SK-N-SH (cell line): Measurements from ENCODE around the gene HSPA4L. TPM values are rescaled to one million over a fixed set of nuclear protein-coding genes. Genes with fewer than 3 reads are reported as not detected.

Experiments used
- CTCF ChIA-PET: fragments of 300-600, 350-600 bp; formaldehyde crosslinking; extraction: SDS; loops from one replicate; lab custom pipeline; 2021; lab: Yijun Ruan, JAX
- POLR2A ChIA-PET: fragments of 350-600 bp; sonication (Branson Sonifier 250); formaldehyde crosslinking; extraction: SDS; loops from one replicate; lab custom pipeline; 2020; ENCODE audit warnings: antibody characterized with exemption, inconsistent platforms; lab: Yijun Ruan, JAX
- DNase-seq: peaks from one replicate; pipeline ENCODE4 v3.0.0; 2012
- H2AFZ ChIP-seq: fragments of 200-600 bp; sonication (generic); 2 replicates; pipeline ENCODE4 v1.8.1; 2016; ENCODE audit warnings: antibody characterized with exemption, mild to moderate bottlenecking, low read depth
- H3F3A ChIP-seq: fragments of 200-600 bp; sonication (generic); replicated peaks from 2 replicates; pipeline ENCODE3; 2016; ENCODE audit warnings: antibody characterized with exemption, mild to moderate bottlenecking; ENCODE audit not compliant: insufficient read depth
- H3K27ac ChIP-seq, 2 experiments: fragments of 200-500 bp in 1 of 2; fragments of 200-600 bp in 1 of 2; sonication (Bioruptor generic) in 1 of 2; sonication (generic), shearing (Covaris generic) in 1 of 2; 2 replicates each; pipeline versions ENCODE4 v1.5.1 to v1.6.1; 2014 to 2016; ENCODE audit warnings: low read depth in 2 of 2, inconsistent platforms in 1 of 2, low read length in 1 of 2, mild to moderate bottlenecking in 1 of 2, mixed read lengths in 1 of 2
- H3K27me3 ChIP-seq: fragments of 200-600 bp; sonication (generic), shearing (Covaris generic); 2 replicates; pipeline ENCODE4 v1.6.1; 2016; ENCODE audit warnings: mixed run types; ENCODE audit not compliant: insufficient read depth
- H3K36me3 ChIP-seq, 2 experiments: fragments of 200-500 bp in 1 of 2; fragments of 200-600 bp in 1 of 2; sonication (Bioruptor generic) in 1 of 2; sonication (generic) in 1 of 2; replicated peaks in 1 of 2; 2 replicates each; pipeline versions ENCODE3 to v1.5.1; 2014 to 2016; ENCODE audit warnings: low read length in 1 of 2, mild to moderate bottlenecking in 1 of 2; ENCODE audit not compliant: insufficient read depth in 2 of 2, control insufficient read depth in 1 of 2
- H3K4me1 ChIP-seq, 2 experiments: fragments of 200-500 bp in 1 of 2; fragments of 200-600 bp in 1 of 2; sonication (Bioruptor generic) in 1 of 2; sonication (generic), shearing (Covaris generic) in 1 of 2; 2 replicates each; pipeline versions ENCODE4 v1.5.1 to v1.6.1; 2014 to 2016; ENCODE audit warnings: low read depth in 1 of 2, low read length in 1 of 2, mixed run types in 1 of 2; ENCODE audit not compliant: insufficient read depth in 2 of 2, control insufficient read depth in 1 of 2
- H3K4me2 ChIP-seq: fragments of 200-600 bp; sonication (generic), shearing (Covaris generic); 2 replicates; pipeline ENCODE4 v1.6.1; 2017; ENCODE audit warnings: mixed run types
- H3K4me3 ChIP-seq, 2 experiments: fragments of 200-500 bp in 1 of 2; fragments of 200-600 bp in 1 of 2; sonication (Bioruptor generic) in 1 of 2; sonication (generic), shearing (Covaris generic) in 1 of 2; 2 replicates each; pipeline versions ENCODE4 v1.5.1 to v1.8.1; 2014 to 2016; ENCODE audit warnings: low read depth in 2 of 2, inconsistent platforms in 1 of 2, low read length in 1 of 2, mild to moderate bottlenecking in 1 of 2, mixed read lengths in 1 of 2, moderate library complexity in 1 of 2
- H3K79me2 ChIP-seq: fragments of 200-600 bp; sonication (generic); 2 replicates; pipeline ENCODE4 v1.8.1; 2017; ENCODE audit warnings: mild to moderate bottlenecking; ENCODE audit not compliant: insufficient read depth
- H3K9ac ChIP-seq: fragments of 200-600 bp; sonication (generic); 2 replicates; pipeline ENCODE4 v1.6.1; 2017; ENCODE audit warnings: mixed run types
- H3K9me2 ChIP-seq: fragments of 200-600 bp; sonication (generic); 2 replicates; pipeline ENCODE4 v1.6.1; 2017; ENCODE audit warnings: mixed run types
- H3K9me3 ChIP-seq: fragments of 200-600 bp; sonication (generic); 2 replicates; pipeline ENCODE4 v1.6.1; 2017; ENCODE audit warnings: mixed run types, mild to moderate bottlenecking, moderate library complexity
- H4K20me1 ChIP-seq: fragments of 200-600 bp; sonication (generic); 2 replicates; pipeline ENCODE4 v1.6.1; 2017; ENCODE audit warnings: mild to moderate bottlenecking, mixed run types; ENCODE audit not compliant: insufficient read depth
- ELF1 ChIP-seq: IDR thresholded peaks from 2 replicates; pipeline ENCODE4 v1.4.0; 2012
- EP300 ChIP-seq, 2 experiments: IDR thresholded peaks; 2 replicates each; pipeline versions ENCODE4 v1.4.0 to v1.6.1; 2012; ENCODE audit warnings: borderline replicate concordance in 1 of 2, low read depth in 1 of 2, low read length in 1 of 2
- EZH2phosphoT487 ChIP-seq: fragments of 200-600 bp; sonication (generic); IDR thresholded peaks from 2 replicates; pipeline ENCODE4 v1.6.1; 2017; ENCODE audit warnings: low read depth, mixed run types, mild to moderate bottlenecking, antibody characterized with exemption, moderate library complexity, borderline replicate concordance
- FOSL2 ChIP-seq: IDR thresholded peaks from 2 replicates; pipeline ENCODE4 v1.4.0; 2012; ENCODE audit warnings: low read depth, mild to moderate bottlenecking, moderate library complexity, borderline replicate concordance
- GATA2 ChIP-seq: sonication (generic); formaldehyde crosslinking; IDR thresholded peaks from 2 replicates; pipeline ENCODE4 v1.5.0; 2020; ENCODE audit warnings: mild to moderate bottlenecking, missing genetic modification reagents
- JUND ChIP-seq: IDR thresholded peaks from 2 replicates; pipeline ENCODE4 v1.4.0; 2012
- MEF2A ChIP-seq: IDR thresholded peaks from 2 replicates; pipeline ENCODE4 v1.4.0; 2012; ENCODE audit warnings: low read depth, borderline replicate concordance
- MXI1 ChIP-seq: IDR thresholded peaks from 2 replicates; pipeline ENCODE4 v1.6.1; 2012; ENCODE audit warnings: mild to moderate bottlenecking, low read depth, low read length, improper control_type of control experiment
- NFIC ChIP-seq: IDR thresholded peaks from 2 replicates; pipeline ENCODE4 v1.4.0; 2012; ENCODE audit warnings: borderline replicate concordance
- NRF1 ChIP-seq: IDR thresholded peaks from 2 replicates; pipeline ENCODE4 v1.6.1; 2012; ENCODE audit warnings: low read depth, mild to moderate bottlenecking, low read length
- PBX3 ChIP-seq: IDR thresholded peaks from 2 replicates; pipeline ENCODE4; 2012
- RAD21 ChIP-seq: IDR thresholded peaks from 2 replicates; pipeline ENCODE4 v1.6.1; 2012; ENCODE audit warnings: mild to moderate bottlenecking, low read length
- RCOR1 ChIP-seq: fragments of 150-350 bp; IDR thresholded peaks from 2 replicates; pipeline ENCODE4 v1.6.1; 2017; ENCODE audit warnings: antibody characterized with exemption, low read length
- RFX5 ChIP-seq: IDR thresholded peaks from 2 replicates; pipeline ENCODE4 v1.6.1; 2012; ENCODE audit warnings: mild to moderate bottlenecking, improper control_type of control experiment, low read length
- RXRA ChIP-seq: IDR thresholded peaks from 2 replicates; pipeline ENCODE4 v1.4.0; 2012; ENCODE audit warnings: low read depth, mild to moderate bottlenecking, borderline replicate concordance
- SIN3A ChIP-seq: IDR thresholded peaks from 2 replicates; pipeline ENCODE4 v1.6.1; 2012; ENCODE audit warnings: low read depth, mild to moderate bottlenecking, low read length, moderate library complexity, borderline replicate concordance
- SMC3 ChIP-seq: IDR thresholded peaks from 2 replicates; pipeline ENCODE4 v1.6.1; 2012; ENCODE audit warnings: low read depth, low read length, improper control_type of control experiment
- TAF1 ChIP-seq: IDR thresholded peaks from 2 replicates; pipeline ENCODE4 v1.6.1; 2012; ENCODE audit warnings: low read depth, mild to moderate bottlenecking, low read length, moderate library complexity, borderline replicate concordance
- YY1 ChIP-seq: IDR thresholded peaks from 2 replicates; pipeline ENCODE4 v1.4.0; 2012; ENCODE audit warnings: low read depth, mild to moderate bottlenecking
- WGBS: methylation state at CpG from one replicate; pipeline ENCODE4 v1.1.6; 2017; ENCODE audit warnings: low lambda C conversion rate; 5-methylcytosine and 5-hydroxymethylcytosine counted together
- polyA plus RNA-seq, 3 experiments: library from polyadenylated mRNA; depleted of rRNA; stranded (reverse); fragments of >200 nt; gene quantifications; 2 replicates each; pipeline ENCODE4 v1.2.3, GENCODE V29; 2012
- TF ChIP-seq, protein P1 (sequence below): IDR thresholded peaks from 2 replicates; pipeline ENCODE4 v1.4.0; 2012; ENCODE audit warnings: low read depth, borderline replicate concordance
- TF ChIP-seq, protein P2 (sequence below): IDR thresholded peaks from 2 replicates; pipeline ENCODE4 v1.4.0; 2012; ENCODE audit warnings: low read depth, borderline replicate concordance
- TF ChIP-seq, protein P3 (sequence below): fragments of 150-350 bp; IDR thresholded peaks from 2 replicates; pipeline ENCODE4 v1.6.1; 2016; ENCODE audit warnings: mild to moderate bottlenecking, low read depth, low read length
- TF ChIP-seq, protein P4 (sequence below): IDR thresholded peaks from 2 replicates; pipeline ENCODE4 v1.4.0; 2012; ENCODE audit warnings: low read depth

Gene HSPA4L
- polyA plus RNA-seq, 1 of the 3 experiments (the other 2 are of a cell fraction), result 1.6 TPM

GRCh38 chr4:127829014-127829413 is 46.9 kb downstream of the HSPA4L start:
- H3K79me2 ChIP-seq, result no peaks in the 10 kb centered on the region
- no peak for DNase-seq
- no peaks in the 10 kb centered on the region for H3K9me3 ChIP-seq
- no peaks in the 10 kb centered on the region for H3K27me3 ChIP-seq
- no peak overlapping the region for H3K4me2 ChIP-seq
- H3K4me1 ChIP-seq, result peaks cover 0 to 4% of the 10 kb centered on the region in 2 experiments; a peak in 1 of 4 replicates
- CTCF ChIA-PET, result no interaction called here
- H3K9ac ChIP-seq, result no peak overlapping the region
- no peak overlapping the region for H2AFZ ChIP-seq
- H3K27ac ChIP-seq, result no peak overlapping the region
- H3K9me2 ChIP-seq, result no peaks in the 10 kb centered on the region
- H4K20me1 ChIP-seq, result no peaks in the 10 kb centered on the region
- TF ChIP-seq GATA2 (CRISPR knock-in tag) (no peak), RXRA (no peak), RFX5 (no peak), FOSL2 (no peak), YY1 (no peak), NRF1 (no peak), JUND (no peak), SIN3A (no peak)
- TF ChIP-seq, protein P1, sequence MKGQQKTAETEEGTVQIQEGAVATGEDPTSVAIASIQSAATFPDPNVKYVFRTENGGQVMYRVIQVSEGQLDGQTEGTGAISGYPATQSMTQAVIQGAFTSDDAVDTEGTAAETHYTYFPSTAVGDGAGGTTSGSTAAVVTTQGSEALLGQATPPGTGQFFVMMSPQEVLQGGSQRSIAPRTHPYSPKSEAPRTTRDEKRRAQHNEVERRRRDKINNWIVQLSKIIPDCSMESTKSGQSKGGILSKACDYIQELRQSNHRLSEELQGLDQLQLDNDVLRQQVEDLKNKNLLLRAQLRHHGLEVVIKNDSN, result no peak
- TF ChIP-seq, protein P2, sequence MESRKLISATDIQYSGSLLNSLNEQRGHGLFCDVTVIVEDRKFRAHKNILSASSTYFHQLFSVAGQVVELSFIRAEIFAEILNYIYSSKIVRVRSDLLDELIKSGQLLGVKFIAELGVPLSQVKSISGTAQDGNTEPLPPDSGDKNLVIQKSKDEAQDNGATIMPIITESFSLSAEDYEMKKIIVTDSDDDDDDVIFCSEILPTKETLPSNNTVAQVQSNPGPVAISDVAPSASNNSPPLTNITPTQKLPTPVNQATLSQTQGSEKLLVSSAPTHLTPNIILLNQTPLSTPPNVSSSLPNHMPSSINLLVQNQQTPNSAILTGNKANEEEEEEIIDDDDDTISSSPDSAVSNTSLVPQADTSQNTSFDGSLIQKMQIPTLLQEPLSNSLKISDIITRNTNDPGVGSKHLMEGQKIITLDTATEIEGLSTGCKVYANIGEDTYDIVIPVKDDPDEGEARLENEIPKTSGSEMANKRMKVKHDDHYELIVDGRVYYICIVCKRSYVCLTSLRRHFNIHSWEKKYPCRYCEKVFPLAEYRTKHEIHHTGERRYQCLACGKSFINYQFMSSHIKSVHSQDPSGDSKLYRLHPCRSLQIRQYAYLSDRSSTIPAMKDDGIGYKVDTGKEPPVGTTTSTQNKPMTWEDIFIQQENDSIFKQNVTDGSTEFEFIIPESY, result no peak
- TF ChIP-seq, all 33 proteins: peak for 0
- peaks cover 3 to 27% of the 10 kb centered on the region in 2 experiments for H3K36me3 ChIP-seq
- H3K4me3 ChIP-seq, result no peak overlapping the region
- no peaks in the 10 kb centered on the region for H3F3A ChIP-seq
- POLR2A ChIA-PET, result no interaction called here

DNA sequence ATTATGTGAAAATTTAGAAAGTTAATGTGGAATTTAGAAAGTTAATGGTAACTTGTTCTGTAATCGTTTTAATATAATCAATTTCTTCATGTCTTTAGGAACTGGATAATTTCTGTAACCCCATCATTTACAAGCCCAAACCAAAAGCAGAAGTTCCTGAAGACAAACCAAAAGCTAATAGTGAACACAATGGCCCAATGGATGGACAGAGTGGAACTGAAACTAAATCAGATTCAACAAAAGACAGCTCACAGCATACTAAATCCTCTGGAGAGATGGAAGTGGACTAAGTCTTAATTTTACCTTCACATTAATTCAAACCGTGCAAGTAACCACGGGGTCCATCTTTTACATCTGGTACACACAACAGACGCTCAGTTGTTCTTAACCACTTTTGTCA is 50.5 kb downstream of the HSPA4L start:
- ChIA-PET POLR2A (no interaction called here), CTCF (interaction anchor here (1.1 kb wide), 1 partner anchor 83 kb away, joined by 3 read pairs; no protein-coding TSS in a partner anchor)
- H3K4me2 ChIP-seq, result no peak overlapping the region
- peaks cover 6 to 23% of the 10 kb centered on the region in 2 experiments for H3K36me3 ChIP-seq
- no peak overlapping the region for H3K4me3 ChIP-seq
- H3F3A ChIP-seq, result no peaks in the 10 kb centered on the region
- TF ChIP-seq EZH2phosphoT487 (no peak), YY1 (no peak), EP300 (IDR thresholded peaks at IDR 0.05; ENCODE audit: borderline replicate concordance in 1 of 2, low read depth in 1 of 2, low read length in 1 of 2) (no peak), NRF1 (no peak), MEF2A (no peak), MXI1 (no peak), ELF1 (no peak), SMC3 (no peak), RAD21 (no peak), PBX3 (no peak), GATA2 (CRISPR knock-in tag) (no peak), NFIC (no peak), TAF1 (no peak), SIN3A (no peak), RCOR1 (no peak)
- TF ChIP-seq, protein P3, sequence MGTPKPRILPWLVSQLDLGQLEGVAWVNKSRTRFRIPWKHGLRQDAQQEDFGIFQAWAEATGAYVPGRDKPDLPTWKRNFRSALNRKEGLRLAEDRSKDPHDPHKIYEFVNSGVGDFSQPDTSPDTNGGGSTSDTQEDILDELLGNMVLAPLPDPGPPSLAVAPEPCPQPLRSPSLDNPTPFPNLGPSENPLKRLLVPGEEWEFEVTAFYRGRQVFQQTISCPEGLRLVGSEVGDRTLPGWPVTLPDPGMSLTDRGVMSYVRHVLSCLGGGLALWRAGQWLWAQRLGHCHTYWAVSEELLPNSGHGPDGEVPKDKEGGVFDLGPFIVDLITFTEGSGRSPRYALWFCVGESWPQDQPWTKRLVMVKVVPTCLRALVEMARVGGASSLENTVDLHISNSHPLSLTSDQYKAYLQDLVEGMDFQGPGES, result no peak
- TF ChIP-seq, protein P4, sequence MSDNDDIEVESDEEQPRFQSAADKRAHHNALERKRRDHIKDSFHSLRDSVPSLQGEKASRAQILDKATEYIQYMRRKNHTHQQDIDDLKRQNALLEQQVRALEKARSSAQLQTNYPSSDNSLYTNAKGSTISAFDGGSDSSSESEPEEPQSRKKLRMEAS, result no peak
- TF ChIP-seq, protein P1, result no peak
- H3K79me2 ChIP-seq, result no peaks in the 10 kb centered on the region
- H3K9me3 ChIP-seq, result no peaks in the 10 kb centered on the region
- no peak overlapping the region for H3K27ac ChIP-seq
- H2AFZ ChIP-seq, result no peak overlapping the region
- H3K9me2 ChIP-seq, result no peaks in the 10 kb centered on the region; the same call in 1 of the 2 replicates
- no peak overlapping the region for H3K9ac ChIP-seq
- no peaks in the 10 kb centered on the region for H3K27me3 ChIP-seq
- H4K20me1 ChIP-seq, result no peaks in the 10 kb centered on the region
- peaks cover 0 to 4% of the 10 kb centered on the region in 2 experiments; a peak in 1 of 4 replicates for H3K4me1 ChIP-seq
- WGBS, result 91% methylated on average over 4 of the region's 4 CpGs
- no peak for DNase-seq
